Liver (tissue), 9 donors: ENCODE data around the gene KRT75. TPM values are rescaled to one million over a fixed set of nuclear protein-coding genes. Genes with fewer than 3 reads are reported as not detected.

ENCODE experiments used
- DNase-seq: peaks from one replicate; pipeline ENCODE4 v3.0.0-alpha.2; 2017; ENCODE audit warnings: low spot score
- H3K27ac ChIP-seq, 2 donors: one replicate each; pipeline ENCODE4 v1.7.0; 2013; ENCODE audit warnings: inconsistent platforms in 2 of 2, low read length in 2 of 2, control low read depth in 1 of 2, low read depth in 1 of 2, mild to moderate bottlenecking in 1 of 2
- H3K27me3 ChIP-seq, 4 donors: one replicate each; pipeline versions ENCODE4 v1.6.1 to v1.7.0; 2013; ENCODE audit warnings: low read length in 3 of 4, inconsistent platforms in 1 of 4, mild to moderate bottlenecking in 1 of 4, moderate library complexity in 1 of 4; ENCODE audit not compliant: control insufficient read depth in 4 of 4, insufficient read depth in 4 of 4
- H3K36me3 ChIP-seq, 4 donors: one replicate each; pipeline versions ENCODE4 v1.6.1 to v1.7.0; 2013; ENCODE audit warnings: low read length in 3 of 4, mild to moderate bottlenecking in 3 of 4, low read depth in 1 of 4, moderate library complexity in 1 of 4; ENCODE audit not compliant: control insufficient read depth in 4 of 4, insufficient read depth in 3 of 4
- H3K4me1 ChIP-seq, 4 donors: one replicate each; pipeline versions ENCODE4 v1.6.1 to v1.7.0; 2013; ENCODE audit warnings: low read length in 3 of 4, mild to moderate bottlenecking in 3 of 4, moderate library complexity in 1 of 4; ENCODE audit not compliant: control insufficient read depth in 4 of 4, insufficient read depth in 4 of 4
- H3K4me3 ChIP-seq, 3 donors: one replicate each; pipeline versions ENCODE4 v1.6.1 to v1.7.0; 2013; ENCODE audit warnings: low read length in 3 of 3, control low read depth in 1 of 3, low read depth in 1 of 3, mild to moderate bottlenecking in 1 of 3
- H3K9ac ChIP-seq, 2 donors: one replicate each; pipeline ENCODE4 v1.7.0; 2013; ENCODE audit warnings: low read length in 2 of 2, mild to moderate bottlenecking in 2 of 2, moderate library complexity in 2 of 2, control low read depth in 1 of 2, low read depth in 1 of 2
- H3K9me3 ChIP-seq, 4 donors: one replicate each; pipeline versions ENCODE4 v1.6.1 to v1.7.0; 2013; ENCODE audit warnings: low read length in 3 of 4; ENCODE audit not compliant: control insufficient read depth in 4 of 4
- EGR1 ChIP-seq, 2 donors: IDR thresholded peaks; 2 replicates each; pipeline ENCODE4 v1.6.1; 2016 to 2018; ENCODE audit warnings: antibody characterized with exemption in 2 of 2, low read depth in 2 of 2
- FOXA1 ChIP-seq: IDR thresholded peaks from 2 replicates; pipeline ENCODE4 v1.6.1; 2016; ENCODE audit warnings: antibody characterized with exemption
- FOXA2 ChIP-seq: IDR thresholded peaks from 2 replicates; pipeline ENCODE4 v1.6.1; 2016; ENCODE audit warnings: antibody characterized with exemption
- GABPA ChIP-seq, 2 donors: IDR thresholded peaks in 1 of 2; conservative IDR thresholded peaks in 1 of 2; 2 replicates each; pipeline ENCODE4 v1.6.1; 2016; ENCODE audit warnings: antibody characterized with exemption in 2 of 2, mild to moderate bottlenecking in 1 of 2, moderate library complexity in 1 of 2
- HNF4A ChIP-seq, 2 donors: conservative IDR thresholded peaks; 2 replicates each; pipeline ENCODE4 v1.6.1; 2016; ENCODE audit warnings: antibody characterized with exemption in 2 of 2, mild to moderate bottlenecking in 2 of 2
- NR2F2 ChIP-seq: IDR thresholded peaks from 2 replicates; pipeline ENCODE4 v1.6.1; 2016; ENCODE audit warnings: antibody characterized with exemption
- RAD21 ChIP-seq, 2 donors: IDR thresholded peaks; 2 replicates each; pipeline ENCODE4 v1.6.1; 2016; ENCODE audit warnings: antibody characterized with exemption in 2 of 2, mild to moderate bottlenecking in 2 of 2
- RXRA ChIP-seq, 2 donors: IDR thresholded peaks; 2 replicates each; pipeline ENCODE4 v1.6.1; 2017 to 2018; ENCODE audit warnings: antibody characterized with exemption in 2 of 2, mild to moderate bottlenecking in 1 of 2
- TAF1 ChIP-seq: conservative IDR thresholded peaks from 2 replicates; pipeline ENCODE4 v1.6.1; 2016; ENCODE audit warnings: antibody characterized with exemption, mild to moderate bottlenecking
- WGBS: extraction: QIAGEN DNeasy Blood & Tissue Kit; methylation state at CpG from one replicate; pipeline ENCODE4 v1.1.7; 2013; 5-methylcytosine and 5-hydroxymethylcytosine counted together
- polyA plus RNA-seq, 2 donors: library from polyadenylated mRNA; stranded (reverse) in 1 of 2; unstranded in 1 of 2; fragments of 200-250 nt in 1 of 2; fragments of >200 nt in 1 of 2; fragmentation: Nextera tagmentation in 1 of 2; extraction: Ambion mirVana in 1 of 2; gene quantifications; one replicate each; pipeline versions ENCODE4 v1.2.1 to v1.2.3, GENCODE V29; 2013 to 2015
- total RNA-seq, 2 donors: library from RNA; depleted of rRNA; stranded (reverse); fragments of >200 nt; gene quantifications; one replicate each; pipeline ENCODE4 v1.2.3, GENCODE V29; 2014
- TF ChIP-seq, protein P1 (sequence below): IDR thresholded peaks from 2 replicates; pipeline ENCODE4 v1.6.1; 2016; ENCODE audit warnings: antibody characterized with exemption, mild to moderate bottlenecking
- TF ChIP-seq, protein P2 (sequence below): IDR thresholded peaks from 2 replicates; pipeline ENCODE4 v1.6.1; 2016; ENCODE audit warnings: antibody characterized with exemption
- TF ChIP-seq, protein P3 (sequence below): IDR thresholded peaks from 2 replicates; pipeline ENCODE4 v1.6.1; 2016; ENCODE audit warnings: antibody characterized with exemption
- donor health status: healthy.
- donor health status: healthy.
- donor health status: healthy.
- donor health status: healthy.
- donor health status: healthy.

The KRT75 gene
- total and polyA plus RNA-seq, 4 donors: not detected

DNA sequence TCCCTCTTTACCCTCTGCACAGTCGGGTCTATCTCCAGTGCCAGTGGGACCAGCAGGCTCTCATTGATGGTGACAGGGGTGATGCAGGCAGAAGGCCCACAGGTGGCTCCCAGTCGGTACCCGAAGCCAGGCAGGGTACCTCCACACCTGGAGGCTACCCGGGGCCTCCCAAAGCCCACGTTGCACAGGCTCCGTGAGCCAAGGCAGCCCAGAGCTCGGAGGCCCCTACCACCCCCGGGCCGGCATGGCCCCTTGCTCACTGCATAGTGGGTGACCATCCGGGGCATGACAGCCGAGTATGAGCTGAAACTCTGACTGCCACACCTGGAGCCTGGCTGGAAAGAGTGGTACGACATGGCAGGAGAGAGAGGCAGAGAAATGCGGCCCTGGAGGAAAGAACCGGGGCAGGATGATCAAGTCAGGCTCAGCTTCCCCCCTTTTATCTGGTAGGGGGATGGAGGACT lies 28.2 kb downstream of the KRT75 start, which contains the start of gene KRT82 (continued):
- TF ChIP-seq, protein P1, sequence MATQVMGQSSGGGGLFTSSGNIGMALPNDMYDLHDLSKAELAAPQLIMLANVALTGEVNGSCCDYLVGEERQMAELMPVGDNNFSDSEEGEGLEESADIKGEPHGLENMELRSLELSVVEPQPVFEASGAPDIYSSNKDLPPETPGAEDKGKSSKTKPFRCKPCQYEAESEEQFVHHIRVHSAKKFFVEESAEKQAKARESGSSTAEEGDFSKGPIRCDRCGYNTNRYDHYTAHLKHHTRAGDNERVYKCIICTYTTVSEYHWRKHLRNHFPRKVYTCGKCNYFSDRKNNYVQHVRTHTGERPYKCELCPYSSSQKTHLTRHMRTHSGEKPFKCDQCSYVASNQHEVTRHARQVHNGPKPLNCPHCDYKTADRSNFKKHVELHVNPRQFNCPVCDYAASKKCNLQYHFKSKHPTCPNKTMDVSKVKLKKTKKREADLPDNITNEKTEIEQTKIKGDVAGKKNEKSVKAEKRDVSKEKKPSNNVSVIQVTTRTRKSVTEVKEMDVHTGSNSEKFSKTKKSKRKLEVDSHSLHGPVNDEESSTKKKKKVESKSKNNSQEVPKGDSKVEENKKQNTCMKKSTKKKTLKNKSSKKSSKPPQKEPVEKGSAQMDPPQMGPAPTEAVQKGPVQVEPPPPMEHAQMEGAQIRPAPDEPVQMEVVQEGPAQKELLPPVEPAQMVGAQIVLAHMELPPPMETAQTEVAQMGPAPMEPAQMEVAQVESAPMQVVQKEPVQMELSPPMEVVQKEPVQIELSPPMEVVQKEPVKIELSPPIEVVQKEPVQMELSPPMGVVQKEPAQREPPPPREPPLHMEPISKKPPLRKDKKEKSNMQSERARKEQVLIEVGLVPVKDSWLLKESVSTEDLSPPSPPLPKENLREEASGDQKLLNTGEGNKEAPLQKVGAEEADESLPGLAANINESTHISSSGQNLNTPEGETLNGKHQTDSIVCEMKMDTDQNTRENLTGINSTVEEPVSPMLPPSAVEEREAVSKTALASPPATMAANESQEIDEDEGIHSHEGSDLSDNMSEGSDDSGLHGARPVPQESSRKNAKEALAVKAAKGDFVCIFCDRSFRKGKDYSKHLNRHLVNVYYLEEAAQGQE: no peak
- TF ChIP-seq HNF4A (conservative IDR thresholded peaks at IDR 0.05) (no peak), GABPA (IDR thresholded peaks at IDR 0.05 in 1 of 2, conservative IDR thresholded peaks at IDR 0.05 in 1 of 2) (no peak)

DNA sequence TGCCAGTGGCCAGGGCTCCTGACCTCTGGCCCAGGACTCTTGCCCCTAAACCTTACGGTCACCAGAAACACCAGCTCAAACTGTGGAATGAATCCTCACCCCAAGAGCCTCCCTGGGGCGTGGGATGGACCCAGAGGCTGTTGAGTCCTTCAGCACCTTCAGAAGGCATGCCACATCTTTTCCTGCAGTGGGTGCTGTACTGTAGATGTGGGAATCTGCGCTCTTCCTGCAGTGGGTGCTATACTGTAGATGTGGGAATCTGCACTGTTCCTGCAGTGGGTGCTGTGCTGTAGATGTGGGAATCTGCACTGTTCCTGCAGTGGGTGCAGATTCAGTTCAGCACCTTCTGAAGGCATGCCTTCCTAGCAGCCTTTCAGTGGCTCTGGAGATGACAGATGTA lies 29.2 kb downstream of the KRT75 start:
- 82% methylated on average over 3 of the region's 3 CpGs for WGBS
- DNase-seq: no peak
- H3K27ac ChIP-seq: no peak overlapping the region

More for the DNA sequence above, 29.2 kb downstream of the KRT75 start:
- Histone ChIP-seq H3K9me3 (no peaks in the 10 kb centered on the region), H3K27me3 (no peaks in the 10 kb centered on the region), H3K9ac (no peak overlapping the region), H3K36me3 (no peaks in the 10 kb centered on the region), H3K4me3 (no peak overlapping the region), H3K4me1 (no peaks in the 10 kb centered on the region)
- TF ChIP-seq RXRA (IDR thresholded peaks at IDR 0.05) (no peak), RAD21 (IDR thresholded peaks at IDR 0.05) (no peak), FOXA2 (no peak), NR2F2 (no peak), TAF1 (no peak), GABPA (IDR thresholded peaks at IDR 0.05 in 1 of 2, conservative IDR thresholded peaks at IDR 0.05 in 1 of 2) (no peak), FOXA1 (no peak), EGR1 (IDR thresholded peaks at IDR 0.05; ENCODE audit: low read depth in 2 of 2) (no peak)
- TF ChIP-seq, protein P2, sequence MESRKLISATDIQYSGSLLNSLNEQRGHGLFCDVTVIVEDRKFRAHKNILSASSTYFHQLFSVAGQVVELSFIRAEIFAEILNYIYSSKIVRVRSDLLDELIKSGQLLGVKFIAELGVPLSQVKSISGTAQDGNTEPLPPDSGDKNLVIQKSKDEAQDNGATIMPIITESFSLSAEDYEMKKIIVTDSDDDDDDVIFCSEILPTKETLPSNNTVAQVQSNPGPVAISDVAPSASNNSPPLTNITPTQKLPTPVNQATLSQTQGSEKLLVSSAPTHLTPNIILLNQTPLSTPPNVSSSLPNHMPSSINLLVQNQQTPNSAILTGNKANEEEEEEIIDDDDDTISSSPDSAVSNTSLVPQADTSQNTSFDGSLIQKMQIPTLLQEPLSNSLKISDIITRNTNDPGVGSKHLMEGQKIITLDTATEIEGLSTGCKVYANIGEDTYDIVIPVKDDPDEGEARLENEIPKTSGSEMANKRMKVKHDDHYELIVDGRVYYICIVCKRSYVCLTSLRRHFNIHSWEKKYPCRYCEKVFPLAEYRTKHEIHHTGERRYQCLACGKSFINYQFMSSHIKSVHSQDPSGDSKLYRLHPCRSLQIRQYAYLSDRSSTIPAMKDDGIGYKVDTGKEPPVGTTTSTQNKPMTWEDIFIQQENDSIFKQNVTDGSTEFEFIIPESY: no peak
- TF ChIP-seq, protein P3, sequence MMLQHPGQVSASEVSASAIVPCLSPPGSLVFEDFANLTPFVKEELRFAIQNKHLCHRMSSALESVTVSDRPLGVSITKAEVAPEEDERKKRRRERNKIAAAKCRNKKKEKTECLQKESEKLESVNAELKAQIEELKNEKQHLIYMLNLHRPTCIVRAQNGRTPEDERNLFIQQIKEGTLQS: no peak
- TF ChIP-seq, protein P1: no peak
